ENCODE measurements around the gene MMP25.

GRCh38 chr16:3007059-3007956 is 39.1 kb upstream of the MMP25 start:
- TF ChIP-seq CTCF (conservative IDR thresholded peaks at IDR 0.05; ENCODE audit: low read depth, low read length) (no peak), EZH2 (IDR thresholded peaks at IDR 0.05; ENCODE audit: low read length, unreplicated experiment) (no peak), EZH2phosphoT487 (IDR thresholded peaks at IDR 0.05; ENCODE audit: borderline replicate concordance, low read length) (no peak)

All from PC-3 (cell line).